GM19397 (cell line): ENCODE measurements around the gene MSRB2.

Experiments
- ATAC-seq: cut with Tn5 transposase; IDR thresholded peaks from one replicate; pipeline ENCODE4 v1.9.1; 2021; ENCODE audit warnings: mild to moderate bottlenecking, moderate library complexity; ENCODE audit not compliant: unreplicated experiment

Gene MSRB2

GRCh38 chr10:23111517-23112286, 16.3 kb downstream of the MSRB2 start:
- ATAC-seq = no peak

- ATAC-seq = no peak
Measured at GRCh38 chr10:23114228-23114850, 19.0 kb downstream of the MSRB2 start.

- ATAC-seq = no peak
Measured at GRCh38 chr10:23116486-23117205, 21.3 kb downstream of the MSRB2 start.

GRCh38 chr10:23120001-23120934, 24.9 kb downstream of the MSRB2 start:
- ATAC-seq = no peak

- ATAC-seq = no peak
Measured at GRCh38 chr10:23121135-23121534, 25.8 kb downstream of the MSRB2 start.

- no peak for ATAC-seq
Measured at GRCh38 chr10:23136462-23136861, 41.1 kb downstream of the MSRB2 start.

GRCh38 chr10:23139677-23140076, 44.3 kb downstream of the MSRB2 start:
- ATAC-seq = no peak

- no peak for ATAC-seq
Measured at GRCh38 chr10:23141995-23142394, 46.6 kb downstream of the MSRB2 start.

GRCh38 chr10:23146258-23146657, 50.9 kb downstream of the MSRB2 start:
- no peak for ATAC-seq

- ATAC-seq = no peak
Measured at GRCh38 chr10:23147035-23147434, 51.7 kb downstream of the MSRB2 start.

GRCh38 chr10:23148214-23148613, 52.8 kb downstream of the MSRB2 start:
- ATAC-seq = no peak

GRCh38 chr10:23150091-23150490, 54.7 kb downstream of the MSRB2 start:
- no peak for ATAC-seq

- ATAC-seq = no peak
Measured at GRCh38 chr10:23150610-23151009, 55.2 kb downstream of the MSRB2 start.

- no peak for ATAC-seq
Measured at GRCh38 chr10:23151071-23151470, 55.7 kb downstream of the MSRB2 start.

GRCh38 chr10:23155169-23155568, 59.8 kb downstream of the MSRB2 start:
- ATAC-seq = no peak

GRCh38 chr10:23156447-23157150, 61.2 kb downstream of the MSRB2 start:
- ATAC-seq = no peak

GRCh38 chr10:23157239-23157681, 61.9 kb downstream of the MSRB2 start:
- ATAC-seq = no peak

- ATAC-seq = peak; percentile 65
Measured at GRCh38 chr10:23157691-23158369, 62.5 kb downstream of the MSRB2 start.

- peak; percentile 63 for ATAC-seq
Measured at GRCh38 chr10:23158370-23158769, 63.0 kb downstream of the MSRB2 start.
